HepG2 (cell line): ENCODE data around the gene PDZD7. TPM values are rescaled to one million over a fixed set of nuclear protein-coding genes. Genes with fewer than 3 reads are reported as not detected.

Experiments
- CC2D1A ChIP-seq: sonication (generic); formaldehyde crosslinking; IDR thresholded peaks from 2 replicates; pipeline ENCODE4 v1.8.1; 2023; ENCODE audit warnings: mild to moderate bottlenecking, missing genetic modification reagents
- KDM5B ChIP-seq: sonication (generic); formaldehyde crosslinking; IDR thresholded peaks from 2 replicates; pipeline ENCODE4 v1.4.0; 2020; ENCODE audit warnings: missing genetic modification reagents, mild to moderate bottlenecking, borderline replicate concordance
- KLF12 ChIP-seq: sonication (generic); formaldehyde crosslinking; IDR thresholded peaks from 2 replicates; pipeline ENCODE4 v1.4.0; 2020; ENCODE audit warnings: missing genetic modification reagents, borderline replicate concordance
- MAFF ChIP-seq: IDR thresholded peaks from 2 replicates; pipeline ENCODE4 v1.6.1; 2011; ENCODE audit warnings: low read depth, low read length, improper control_type of control experiment
- NR2C2 ChIP-seq: sonication (generic); formaldehyde crosslinking; IDR thresholded peaks from 2 replicates; pipeline ENCODE4 v1.4.0; 2020; ENCODE audit warnings: missing genetic modification reagents, mild to moderate bottlenecking, moderate library complexity, borderline replicate concordance
- PAX8 ChIP-seq: sonication (generic); formaldehyde crosslinking; IDR thresholded peaks from 2 replicates; pipeline ENCODE4 v1.8.0; 2022; ENCODE audit warnings: mild to moderate bottlenecking, missing genetic modification reagents, borderline replicate concordance
- RARG ChIP-seq: sonication (generic); formaldehyde crosslinking; IDR thresholded peaks from 2 replicates; pipeline ENCODE4 v1.4.0; 2020; ENCODE audit warnings: low read depth, mild to moderate bottlenecking, missing genetic modification reagents
- TCF7 ChIP-seq: sonication (generic); IDR thresholded peaks from 2 replicates; pipeline ENCODE4 v1.6.1; 2016; ENCODE audit warnings: antibody characterized with exemption, low read depth
- TGIF2 ChIP-seq: IDR thresholded peaks from 2 replicates; pipeline ENCODE4 v1.6.1; 2016; ENCODE audit warnings: control low read depth, missing compliant biosample characterization
- TRIM24 ChIP-seq: sonication (generic); formaldehyde crosslinking; IDR thresholded peaks from 2 replicates; pipeline ENCODE4 v1.8.0; 2022; ENCODE audit warnings: mild to moderate bottlenecking, missing genetic modification reagents
- ZBTB7B ChIP-seq: sonication (generic); formaldehyde crosslinking; IDR thresholded peaks from 2 replicates; pipeline ENCODE4 v1.4.0; 2020; ENCODE audit warnings: missing genetic modification reagents
- ZNF12 ChIP-seq: sonication (generic); formaldehyde crosslinking; IDR thresholded peaks from 2 replicates; pipeline ENCODE4 v1.5.0; 2020; ENCODE audit warnings: missing genetic modification reagents
- ZNF205 ChIP-seq: IDR thresholded peaks from 2 replicates; pipeline ENCODE4 v1.6.1; 2018; ENCODE audit warnings: missing biosample characterization, missing genetic modification reagents
- ZNF441 ChIP-seq: sonication (generic); formaldehyde crosslinking; IDR thresholded peaks from 2 replicates; pipeline ENCODE4 v1.7.0; 2021; ENCODE audit warnings: missing genetic modification reagents, borderline replicate concordance
- ZNF543 ChIP-seq: sonication (generic); formaldehyde crosslinking; IDR thresholded peaks from 2 replicates; pipeline ENCODE4 v1.4.0; 2020; ENCODE audit warnings: mild to moderate bottlenecking, missing genetic modification reagents
- ZNF547 ChIP-seq: sonication (generic); formaldehyde crosslinking; IDR thresholded peaks from 2 replicates; pipeline ENCODE4 v1.5.1; 2020; ENCODE audit warnings: mild to moderate bottlenecking, missing genetic modification reagents
- polyA plus RNA-seq, 8 experiments: library from polyadenylated mRNA; depleted of rRNA in 3 of 8; stranded (reverse) in 7 of 8; unstranded in 1 of 8; fragments of >200 nt; fragmentation: Illumina TruSeq in 4 of 8; extraction: Trizol in 4 of 8; gene quantifications; 2 replicates each; pipeline versions ENCODE4 v1.2.1 to v1.2.3, GENCODE V29; 2011 to 2016; ENCODE audit warnings: low read depth in 4 of 8, missing spikeins in 1 of 8, mixed read lengths in 1 of 8; ENCODE audit not compliant: insufficient read depth in 1 of 8
- total RNA-seq, 5 experiments: library from RNA; depleted of rRNA; stranded (reverse); fragments of >200 nt; fragmentation: Illumina TruSeq; extraction: Trizol; gene quantifications; 2 replicates each; pipeline ENCODE4 v1.2.3, GENCODE V29; 2016; ENCODE audit warnings: low read depth in 1 of 5
- TF ChIP-seq, protein P1 (sequence below): sonication (generic); IDR thresholded peaks from 2 replicates; pipeline ENCODE4 v1.6.1; 2016; ENCODE audit warnings: low read depth, borderline replicate concordance
- TF ChIP-seq, protein P2 (sequence below): sonication (generic); formaldehyde crosslinking; conservative IDR thresholded peaks from 2 replicates; pipeline ENCODE4 v1.8.0; 2022; ENCODE audit warnings: mild to moderate bottlenecking, moderate library complexity, missing genetic modification reagents
- TF ChIP-seq, protein P3 (sequence below): sonication (generic); formaldehyde crosslinking; IDR thresholded peaks from 2 replicates; pipeline ENCODE4 v1.4.0; 2020; ENCODE audit warnings: missing genetic modification reagents, borderline replicate concordance
- TF ChIP-seq, protein P4 (sequence below): sonication (generic); formaldehyde crosslinking; IDR thresholded peaks from 2 replicates; pipeline ENCODE4 v1.4.0; 2020; ENCODE audit warnings: mild to moderate bottlenecking, missing genetic modification reagents
- TF ChIP-seq, protein P5 (sequence below): sonication (generic); formaldehyde crosslinking; conservative IDR thresholded peaks from 2 replicates; pipeline ENCODE4 v1.4.0; 2020; ENCODE audit warnings: missing genetic modification reagents

Gene PDZD7
- total and polyA plus RNA-seq, 2 of the 13 experiments (the other 11 are each of a cell fraction or from before 2014, with no cell fraction given), result 0.58 to 0.73 TPM

DNA sequence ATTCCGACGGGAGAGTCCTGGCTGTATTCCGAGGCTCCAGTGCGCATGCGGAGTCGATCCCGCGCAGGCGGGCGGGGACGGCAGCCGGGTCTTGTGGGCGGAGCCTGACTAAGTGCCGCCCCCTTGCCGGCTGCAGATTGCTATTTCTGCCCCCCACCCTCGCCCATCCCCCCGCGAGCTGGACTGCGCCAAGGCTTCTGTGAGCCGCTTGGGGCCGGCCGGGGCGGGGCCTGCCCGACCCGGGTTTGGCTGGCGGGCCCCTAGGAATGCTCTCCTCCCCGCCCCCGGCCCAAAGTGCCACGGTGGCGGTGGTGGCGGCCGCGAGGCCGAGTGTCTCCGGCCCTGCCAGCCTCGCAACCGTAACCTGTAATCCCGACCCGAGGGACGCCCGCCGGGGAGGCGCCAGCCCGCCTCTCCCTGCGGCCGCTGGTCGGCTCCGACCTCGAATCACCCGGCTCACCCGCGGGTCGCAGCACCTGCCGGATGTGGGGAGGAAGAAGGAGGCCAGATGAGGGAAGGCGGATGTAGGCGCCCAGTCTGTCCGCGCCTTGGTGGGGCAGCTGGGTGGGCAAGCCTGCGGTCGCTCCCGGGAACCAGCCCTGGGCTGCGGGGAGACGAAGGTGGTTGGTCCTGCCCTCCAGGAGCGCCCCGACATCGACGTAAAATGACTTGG is 30.2 kb upstream of the PDZD7 start (continued):
- TF ChIP-seq, protein P1, sequence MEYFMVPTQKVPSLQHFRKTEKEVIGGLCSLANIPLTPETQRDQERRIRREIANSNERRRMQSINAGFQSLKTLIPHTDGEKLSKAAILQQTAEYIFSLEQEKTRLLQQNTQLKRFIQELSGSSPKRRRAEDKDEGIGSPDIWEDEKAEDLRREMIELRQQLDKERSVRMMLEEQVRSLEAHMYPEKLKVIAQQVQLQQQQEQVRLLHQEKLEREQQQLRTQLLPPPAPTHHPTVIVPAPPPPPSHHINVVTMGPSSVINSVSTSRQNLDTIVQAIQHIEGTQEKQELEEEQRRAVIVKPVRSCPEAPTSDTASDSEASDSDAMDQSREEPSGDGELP, result no peak
- TF ChIP-seq PAX8, result no peak
- 0 out of 2 replicates have a peak, but pooled peaks have one; percentile 74 for TF ChIP-seq CC2D1A (CRISPR knock-in tag)
- peak; percentile 56 for TF ChIP-seq NR2C2
- TF ChIP-seq ZBTB7B (CRISPR knock-in tag), result peak; percentile 16; the same call in 1 of the 2 replicates
- TF ChIP-seq ZNF547, result no peak; the same call in 1 of the 2 replicates
- no peak for TF ChIP-seq MAFF
- TF ChIP-seq TRIM24 (CRISPR knock-in tag), result no peak
- no peak for TF ChIP-seq TGIF2 (CRISPR knock-in tag)
- TF ChIP-seq, protein P2, sequence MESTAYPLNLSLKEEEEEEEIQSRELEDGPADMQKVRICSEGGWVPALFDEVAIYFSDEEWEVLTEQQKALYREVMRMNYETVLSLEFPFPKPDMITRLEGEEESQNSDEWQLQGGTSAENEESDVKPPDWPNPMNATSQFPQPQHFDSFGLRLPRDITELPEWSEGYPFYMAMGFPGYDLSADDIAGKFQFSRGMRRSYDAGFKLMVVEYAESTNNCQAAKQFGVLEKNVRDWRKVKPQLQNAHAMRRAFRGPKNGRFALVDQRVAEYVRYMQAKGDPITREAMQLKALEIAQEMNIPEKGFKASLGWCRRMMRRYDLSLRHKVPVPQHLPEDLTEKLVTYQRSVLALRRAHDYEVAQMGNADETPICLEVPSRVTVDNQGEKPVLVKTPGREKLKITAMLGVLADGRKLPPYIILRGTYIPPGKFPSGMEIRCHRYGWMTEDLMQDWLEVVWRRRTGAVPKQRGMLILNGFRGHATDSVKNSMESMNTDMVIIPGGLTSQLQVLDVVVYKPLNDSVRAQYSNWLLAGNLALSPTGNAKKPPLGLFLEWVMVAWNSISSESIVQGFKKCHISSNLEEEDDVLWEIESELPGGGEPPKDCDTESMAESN, result peak; percentile 60; the same call in 1 of the 2 replicates
- TF ChIP-seq, protein P3, sequence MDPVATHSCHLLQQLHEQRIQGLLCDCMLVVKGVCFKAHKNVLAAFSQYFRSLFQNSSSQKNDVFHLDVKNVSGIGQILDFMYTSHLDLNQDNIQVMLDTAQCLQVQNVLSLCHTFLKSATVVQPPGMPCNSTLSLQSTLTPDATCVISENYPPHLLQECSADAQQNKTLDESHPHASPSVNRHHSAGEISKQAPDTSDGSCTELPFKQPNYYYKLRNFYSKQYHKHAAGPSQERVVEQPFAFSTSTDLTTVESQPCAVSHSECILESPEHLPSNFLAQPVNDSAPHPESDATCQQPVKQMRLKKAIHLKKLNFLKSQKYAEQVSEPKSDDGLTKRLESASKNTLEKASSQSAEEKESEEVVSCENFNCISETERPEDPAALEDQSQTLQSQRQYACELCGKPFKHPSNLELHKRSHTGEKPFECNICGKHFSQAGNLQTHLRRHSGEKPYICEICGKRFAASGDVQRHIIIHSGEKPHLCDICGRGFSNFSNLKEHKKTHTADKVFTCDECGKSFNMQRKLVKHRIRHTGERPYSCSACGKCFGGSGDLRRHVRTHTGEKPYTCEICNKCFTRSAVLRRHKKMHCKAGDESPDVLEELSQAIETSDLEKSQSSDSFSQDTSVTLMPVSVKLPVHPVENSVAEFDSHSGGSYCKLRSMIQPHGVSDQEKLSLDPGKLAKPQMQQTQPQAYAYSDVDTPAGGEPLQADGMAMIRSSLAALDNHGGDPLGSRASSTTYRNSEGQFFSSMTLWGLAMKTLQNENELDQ (CRISPR knock-in tag), result no peak
- TF ChIP-seq KLF12 (CRISPR knock-in tag), result 0 out of 2 replicates have a peak, but pooled peaks have one; percentile 17
- peak; percentile 71; the same call in 1 of the 2 replicates for TF ChIP-seq ZNF543
- TF ChIP-seq RARG (CRISPR knock-in tag), result no peak
- TF ChIP-seq, protein P4, sequence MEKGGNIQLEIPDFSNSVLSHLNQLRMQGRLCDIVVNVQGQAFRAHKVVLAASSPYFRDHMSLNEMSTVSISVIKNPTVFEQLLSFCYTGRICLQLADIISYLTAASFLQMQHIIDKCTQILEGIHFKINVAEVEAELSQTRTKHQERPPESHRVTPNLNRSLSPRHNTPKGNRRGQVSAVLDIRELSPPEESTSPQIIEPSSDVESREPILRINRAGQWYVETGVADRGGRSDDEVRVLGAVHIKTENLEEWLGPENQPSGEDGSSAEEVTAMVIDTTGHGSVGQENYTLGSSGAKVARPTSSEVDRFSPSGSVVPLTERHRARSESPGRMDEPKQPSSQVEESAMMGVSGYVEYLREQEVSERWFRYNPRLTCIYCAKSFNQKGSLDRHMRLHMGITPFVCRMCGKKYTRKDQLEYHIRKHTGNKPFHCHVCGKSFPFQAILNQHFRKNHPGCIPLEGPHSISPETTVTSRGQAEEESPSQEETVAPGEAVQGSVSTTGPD, result no peak
- no peak; the same call in 1 of the 2 replicates for TF ChIP-seq ZNF12 (CRISPR knock-in tag)
- TF ChIP-seq, protein P5, sequence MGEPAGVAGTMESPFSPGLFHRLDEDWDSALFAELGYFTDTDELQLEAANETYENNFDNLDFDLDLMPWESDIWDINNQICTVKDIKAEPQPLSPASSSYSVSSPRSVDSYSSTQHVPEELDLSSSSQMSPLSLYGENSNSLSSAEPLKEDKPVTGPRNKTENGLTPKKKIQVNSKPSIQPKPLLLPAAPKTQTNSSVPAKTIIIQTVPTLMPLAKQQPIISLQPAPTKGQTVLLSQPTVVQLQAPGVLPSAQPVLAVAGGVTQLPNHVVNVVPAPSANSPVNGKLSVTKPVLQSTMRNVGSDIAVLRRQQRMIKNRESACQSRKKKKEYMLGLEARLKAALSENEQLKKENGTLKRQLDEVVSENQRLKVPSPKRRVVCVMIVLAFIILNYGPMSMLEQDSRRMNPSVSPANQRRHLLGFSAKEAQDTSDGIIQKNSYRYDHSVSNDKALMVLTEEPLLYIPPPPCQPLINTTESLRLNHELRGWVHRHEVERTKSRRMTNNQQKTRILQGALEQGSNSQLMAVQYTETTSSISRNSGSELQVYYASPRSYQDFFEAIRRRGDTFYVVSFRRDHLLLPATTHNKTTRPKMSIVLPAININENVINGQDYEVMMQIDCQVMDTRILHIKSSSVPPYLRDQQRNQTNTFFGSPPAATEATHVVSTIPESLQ, result no peak
- peak; percentile 11; the same call in 1 of the 2 replicates for TF ChIP-seq ZNF205 (CRISPR knock-in tag)
- 0 out of 2 replicates have a peak, but pooled peaks have one; percentile 50 for TF ChIP-seq ZNF441 (CRISPR knock-in tag)
- TF ChIP-seq TCF7, result no peak; the same call in 1 of the 2 replicates
- TF ChIP-seq KDM5B (CRISPR knock-in tag), result peak; percentile 48; the same call in 1 of the 2 replicates
